ENCODE results near the gene ERMARD.

ERMARD gene

GRCh38 chr6:169795196-169795595 lies 43.8 kb downstream of the ERMARD start:
- no peaks in the 10 kb centered on the region for H3F3A ChIP-seq (ENCODE audit: insufficient read depth, low read length)

GRCh38 chr6:169798764-169799473 lies 47.5 kb downstream of the ERMARD start:
- no peak for TF ChIP-seq EZH2 (optimal IDR thresholded peaks at IDR 0.05; ENCODE audit: low read depth, low read length)
- no peak for TF ChIP-seq EZH2phosphoT487 (IDR thresholded peaks at IDR 0.05; ENCODE audit: low read length)
- TF ChIP-seq CTCF (IDR thresholded peaks at IDR 0.05; ENCODE audit: low read length), result no peak
- Histone ChIP-seq H3K27ac (ENCODE audit: low read length) (no peak overlapping the region), H3K79me2 (ENCODE audit: low read length) (no peaks in the 10 kb centered on the region), H4K20me1 (ENCODE audit: insufficient read depth, low read length) (no peaks in the 10 kb centered on the region), H3F3A (ENCODE audit: insufficient read depth, low read length) (peaks cover 6% of the 10 kb centered on the region; the same call in 1 of the 2 replicates), H3K9ac (ENCODE audit: low read length) (no peak overlapping the region), H3K4me3 (ENCODE audit: low read length) (no peak overlapping the region), H3K4me2 (ENCODE audit: low read depth, low read length) (no peak overlapping the region), H3K9me2 (replicated peaks; ENCODE audit: insufficient read depth, low read length) (no peaks in the 10 kb centered on the region), H3K4me1 (ENCODE audit: low read length) (peaks cover 8% of the 10 kb centered on the region), H3K9me3 (replicated peaks; ENCODE audit: insufficient read depth, low read length) (no peaks in the 10 kb centered on the region), H2AFZ (ENCODE audit: low read length) (no peak overlapping the region), H3K27me3 (replicated peaks; ENCODE audit: insufficient read depth, low read length) (no peaks in the 10 kb centered on the region), H3K36me3 (replicated peaks; ENCODE audit: insufficient read depth, low read length) (no peaks in the 10 kb centered on the region)
- no peak for DNase-seq

More at GRCh38 chr6:169795196-169795595, 43.8 kb downstream of the ERMARD start:
- Histone ChIP-seq H3K36me3 (replicated peaks; ENCODE audit: insufficient read depth, low read length) (no peaks in the 10 kb centered on the region), H3K4me3 (ENCODE audit: low read length) (no peak overlapping the region), H3K79me2 (ENCODE audit: low read length) (no peaks in the 10 kb centered on the region), H3K4me1 (ENCODE audit: low read length) (no peaks in the 10 kb centered on the region), H3K4me2 (ENCODE audit: low read depth, low read length) (no peak overlapping the region), H3K27me3 (replicated peaks; ENCODE audit: insufficient read depth, low read length) (no peaks in the 10 kb centered on the region), H3K9me2 (replicated peaks; ENCODE audit: insufficient read depth, low read length) (no peaks in the 10 kb centered on the region), H2AFZ (ENCODE audit: low read length) (no peak overlapping the region), H3K9ac (ENCODE audit: low read length) (no peak overlapping the region), H4K20me1 (ENCODE audit: insufficient read depth, low read length) (no peaks in the 10 kb centered on the region), H3K9me3 (replicated peaks; ENCODE audit: insufficient read depth, low read length) (no peaks in the 10 kb centered on the region), H3K27ac (ENCODE audit: low read length) (no peak overlapping the region)
- no peak for TF ChIP-seq EZH2phosphoT487 (IDR thresholded peaks at IDR 0.05; ENCODE audit: low read length)
- DNase-seq, result no peak

GRCh38 chr6:169799474-169799926 lies 48.1 kb downstream of the ERMARD start:
- Histone ChIP-seq H4K20me1 (ENCODE audit: insufficient read depth, low read length) (no peaks in the 10 kb centered on the region), H3F3A (ENCODE audit: insufficient read depth, low read length) (peaks cover 6% of the 10 kb centered on the region; the same call in 1 of the 2 replicates)
- TF ChIP-seq EZH2phosphoT487 (IDR thresholded peaks at IDR 0.05; ENCODE audit: low read length) (no peak), CTCF (IDR thresholded peaks at IDR 0.05; ENCODE audit: low read length) (no peak), EZH2 (optimal IDR thresholded peaks at IDR 0.05; ENCODE audit: low read depth, low read length) (no peak)

More at GRCh38 chr6:169799474-169799926, 48.1 kb downstream of the ERMARD start:
- Histone ChIP-seq H3K4me1 (ENCODE audit: low read length) (peaks cover 8% of the 10 kb centered on the region), H2AFZ (ENCODE audit: low read length) (no peak overlapping the region), H3K36me3 (replicated peaks; ENCODE audit: insufficient read depth, low read length) (no peaks in the 10 kb centered on the region), H3K4me2 (ENCODE audit: low read depth, low read length) (no peak overlapping the region), H3K4me3 (ENCODE audit: low read length) (no peak overlapping the region), H3K9ac (ENCODE audit: low read length) (no peak overlapping the region), H3K27ac (ENCODE audit: low read length) (no peak overlapping the region), H3K27me3 (replicated peaks; ENCODE audit: insufficient read depth, low read length) (no peaks in the 10 kb centered on the region; the same call in 1 of the 2 replicates), H3K9me3 (replicated peaks; ENCODE audit: insufficient read depth, low read length) (no peaks in the 10 kb centered on the region), H3K9me2 (replicated peaks; ENCODE audit: insufficient read depth, low read length) (no peaks in the 10 kb centered on the region), H3K79me2 (ENCODE audit: low read length) (no peaks in the 10 kb centered on the region)
- no peak for DNase-seq

Data from MM.1S (cell line).